GM13976 (cell line): ENCODE data around the gene GRAMD1B.

ENCODE experiments used
- DNase-seq: peaks from one replicate; pipeline ENCODE4 v3.0.0; 2012; ENCODE audit warnings: low spot score
- in situ Hi-C: fragments of 300-500 bp; cut with MboI; formaldehyde crosslinking; loops from one replicate; pipeline ENCODE4 v1.12.0; 2022; ENCODE audit warnings: low sequenced_read_pairs, mixed read lengths, inconsistent platforms; ENCODE audit not compliant: unreplicated experiment
- TF ChIP-seq, protein P1 (sequence below): IDR thresholded peaks from 2 replicates; pipeline ENCODE4 v1.5.1; 2012; ENCODE audit warnings: borderline replicate concordance, mild to moderate bottlenecking; ENCODE audit not compliant: insufficient read depth; ENCODE audit errors: extremely low read depth, missing control alignments, control extremely low read depth

The GRAMD1B gene

DNA sequence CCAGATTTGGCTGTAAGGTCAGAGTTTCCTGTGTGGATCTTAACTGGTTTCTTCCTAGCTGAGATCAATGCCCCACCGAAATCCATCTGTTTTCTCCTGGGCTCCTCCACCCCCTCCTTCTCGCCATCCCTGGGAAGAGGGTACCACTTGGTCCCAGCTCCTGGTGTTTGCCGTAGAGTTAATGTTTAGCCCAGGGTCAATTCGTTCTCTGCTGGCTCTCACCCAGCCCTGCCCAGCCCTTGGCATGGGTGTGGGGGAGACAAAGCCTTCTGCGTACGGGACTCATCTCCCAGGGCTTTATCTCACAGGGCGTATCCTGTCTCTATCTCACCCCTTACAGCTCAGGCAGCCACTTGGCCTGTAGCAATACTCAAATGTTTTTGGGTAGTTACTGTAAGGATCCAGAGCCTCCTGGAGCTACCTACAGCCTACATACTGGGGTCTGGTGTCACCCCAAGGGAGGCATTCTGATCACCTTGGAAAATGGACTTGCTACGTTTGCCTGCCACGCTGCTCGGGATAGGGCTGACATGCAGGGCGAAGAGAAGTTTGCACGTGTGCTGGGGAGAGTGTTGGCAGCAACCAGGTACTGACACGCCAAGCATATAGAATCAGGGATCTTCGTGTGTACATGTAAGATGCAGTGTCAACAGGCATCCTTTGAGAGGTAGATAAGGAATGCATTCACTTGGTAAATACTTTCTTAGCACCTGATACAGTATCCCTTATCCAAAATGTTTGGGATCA is 158.2 kb downstream of the GRAMD1B start:
- DNase-seq: no peak
- TF ChIP-seq, protein P1, sequence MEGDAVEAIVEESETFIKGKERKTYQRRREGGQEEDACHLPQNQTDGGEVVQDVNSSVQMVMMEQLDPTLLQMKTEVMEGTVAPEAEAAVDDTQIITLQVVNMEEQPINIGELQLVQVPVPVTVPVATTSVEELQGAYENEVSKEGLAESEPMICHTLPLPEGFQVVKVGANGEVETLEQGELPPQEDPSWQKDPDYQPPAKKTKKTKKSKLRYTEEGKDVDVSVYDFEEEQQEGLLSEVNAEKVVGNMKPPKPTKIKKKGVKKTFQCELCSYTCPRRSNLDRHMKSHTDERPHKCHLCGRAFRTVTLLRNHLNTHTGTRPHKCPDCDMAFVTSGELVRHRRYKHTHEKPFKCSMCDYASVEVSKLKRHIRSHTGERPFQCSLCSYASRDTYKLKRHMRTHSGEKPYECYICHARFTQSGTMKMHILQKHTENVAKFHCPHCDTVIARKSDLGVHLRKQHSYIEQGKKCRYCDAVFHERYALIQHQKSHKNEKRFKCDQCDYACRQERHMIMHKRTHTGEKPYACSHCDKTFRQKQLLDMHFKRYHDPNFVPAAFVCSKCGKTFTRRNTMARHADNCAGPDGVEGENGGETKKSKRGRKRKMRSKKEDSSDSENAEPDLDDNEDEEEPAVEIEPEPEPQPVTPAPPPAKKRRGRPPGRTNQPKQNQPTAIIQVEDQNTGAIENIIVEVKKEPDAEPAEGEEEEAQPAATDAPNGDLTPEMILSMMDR: no peak
- in situ Hi-C loops: no loop called here

DNA sequence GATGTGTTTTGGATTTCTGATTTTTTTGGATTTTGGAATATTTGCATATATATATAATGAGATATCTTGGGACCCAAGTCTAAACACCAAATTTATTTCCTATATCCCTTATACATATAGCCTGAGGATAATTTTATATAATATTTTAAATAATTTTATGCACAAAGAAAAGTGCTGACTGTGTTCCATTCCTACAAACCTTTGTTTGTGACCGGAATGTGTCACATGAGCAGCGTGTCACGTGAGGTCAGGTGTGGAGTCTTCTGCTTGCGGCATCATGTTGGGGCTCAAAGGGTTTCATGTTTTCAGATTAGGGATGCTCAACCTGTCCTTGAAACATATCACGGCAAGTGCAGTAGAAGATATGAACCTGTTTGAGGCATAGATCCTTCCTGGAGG is 158.8 kb downstream of the GRAMD1B start:
- in situ Hi-C loops: no loop called here
- DNase-seq: no peak
- TF ChIP-seq, protein P1: no peak

DNA sequence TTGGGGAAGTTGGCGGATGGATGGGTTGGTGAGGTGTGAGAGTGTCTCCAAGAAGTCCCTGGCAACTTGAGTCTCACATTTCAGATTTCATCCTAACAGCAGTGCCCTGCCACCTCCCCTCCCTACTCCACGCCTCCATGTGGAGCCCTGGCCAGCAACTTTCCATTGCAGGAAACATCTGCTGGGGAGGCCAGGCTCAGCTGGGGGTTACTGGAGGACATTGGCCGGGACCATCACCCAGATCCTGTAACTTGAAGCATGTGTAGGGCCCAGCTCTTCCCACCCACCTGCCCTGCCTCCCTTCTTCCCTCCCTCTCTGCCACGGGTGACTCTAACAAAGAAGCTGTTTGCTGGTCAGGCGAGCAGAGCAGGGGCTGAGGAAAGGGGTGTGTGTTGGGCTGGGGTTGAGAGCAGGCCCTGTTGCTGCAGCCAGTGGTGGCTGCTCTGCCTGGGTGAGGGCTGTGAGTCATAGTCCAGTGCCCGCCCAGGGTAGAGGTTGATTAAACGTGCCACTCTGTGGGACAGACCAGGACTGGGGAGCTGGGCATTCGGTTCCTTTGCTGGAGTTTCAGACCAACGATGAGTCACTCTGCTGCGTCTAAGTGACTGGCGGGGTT is 160.3 kb downstream of the GRAMD1B start:
- in situ Hi-C loops: no loop called here
- no peak for DNase-seq
- TF ChIP-seq, protein P1: no peak

DNA sequence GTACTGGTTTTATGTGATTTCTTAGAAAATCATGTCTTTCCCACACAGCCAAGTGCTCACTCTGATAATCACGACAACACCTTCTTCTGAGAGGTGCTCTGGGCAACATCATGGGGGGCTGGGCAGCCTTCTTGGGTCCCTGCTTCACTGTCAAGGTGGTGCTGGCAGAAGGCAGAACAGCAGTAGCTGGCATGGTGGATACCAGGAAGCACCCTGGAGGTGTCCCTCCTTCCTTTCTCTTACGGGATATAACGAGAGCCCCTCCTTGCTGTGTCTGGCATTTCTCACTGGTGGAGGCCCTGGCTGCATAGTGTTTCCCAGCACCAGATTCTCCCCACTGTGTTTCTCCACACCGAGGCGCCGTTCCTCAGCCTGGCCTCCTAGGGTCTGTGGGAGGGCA is 163.5 kb downstream of the GRAMD1B start:
- TF ChIP-seq, protein P1: no peak
- in situ Hi-C loops: no loop called here
- DNase-seq: no peak

DNA sequence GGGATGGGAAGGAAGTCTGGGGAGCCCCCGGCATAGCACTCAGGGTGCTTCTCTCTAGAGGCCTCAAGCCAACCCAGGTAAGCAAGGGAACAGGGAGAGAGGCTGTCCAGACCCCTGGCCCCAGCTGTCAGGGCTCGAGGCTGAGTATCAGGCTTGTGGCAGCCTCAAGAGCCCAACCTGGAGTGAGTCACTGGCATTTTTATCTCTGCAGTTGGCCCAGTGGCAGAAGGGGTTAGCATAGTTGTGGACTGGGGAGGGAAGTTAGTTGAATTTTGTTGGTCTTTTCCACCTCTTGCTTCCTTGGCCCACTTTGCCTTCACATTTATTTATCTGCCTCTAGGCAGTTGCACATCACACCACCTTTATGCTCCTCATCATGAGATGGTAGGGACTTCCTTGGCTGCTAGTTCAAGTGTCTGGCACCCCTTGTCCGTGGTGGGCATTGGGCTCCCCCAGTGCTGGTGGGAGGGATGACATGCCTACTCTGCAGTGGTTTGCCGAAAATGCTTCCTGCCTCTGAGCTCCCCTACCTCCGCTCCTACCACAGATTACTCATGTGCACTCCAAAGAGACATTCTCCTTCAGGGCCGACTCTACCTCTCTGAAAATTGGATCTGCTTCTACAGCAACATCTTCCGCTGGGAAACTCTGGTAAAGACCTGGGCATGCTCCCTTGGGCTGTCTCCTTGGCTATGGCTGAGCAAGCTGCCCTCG is 164.3 kb downstream of the GRAMD1B start:
- DNase-seq: no peak
- in situ Hi-C loops: no loop called here
- TF ChIP-seq, protein P1: no peak

DNA sequence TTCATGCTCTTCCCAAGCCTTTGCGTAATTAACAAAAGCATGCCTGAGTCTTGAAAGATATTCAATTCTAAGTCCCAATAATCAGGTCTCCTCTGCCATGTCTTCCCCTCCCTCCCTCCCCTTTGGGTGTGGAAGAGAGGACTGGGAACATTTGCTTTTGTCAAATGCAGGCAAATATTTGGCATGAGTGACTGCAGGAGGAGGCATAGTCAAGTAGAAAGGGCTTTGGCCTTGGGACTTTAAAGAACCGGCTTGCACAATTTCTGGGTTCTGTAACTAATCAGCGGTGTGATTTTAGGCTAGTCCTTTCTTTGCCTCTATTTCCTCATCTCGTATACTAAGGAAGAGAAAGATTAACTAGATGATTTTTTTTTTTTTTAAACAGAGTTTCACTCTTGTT is 164.9 kb downstream of the GRAMD1B start:
- DNase-seq: no peak
- in situ Hi-C loops: no loop called here
- TF ChIP-seq, protein P1: no peak
